GM03348 (cell line): ENCODE results near the gene ENC1.

Experiments used
- DNase-seq: peaks from one replicate; pipeline ENCODE4 v3.0.0; 2012; ENCODE audit warnings: low spot score

The ENC1 gene

GRCh38 chr5:74608736-74609601 lies 31.6 kb downstream of the ENC1 start:
- no peak for DNase-seq

GRCh38 chr5:74605759-74606158 lies 34.8 kb downstream of the ENC1 start:
- no peak for DNase-seq

GRCh38 chr5:74603376-74603775 lies 37.2 kb downstream of the ENC1 start:
- no peak for DNase-seq

- no peak for DNase-seq
Measured at GRCh38 chr5:74599148-74599547, 41.4 kb downstream of the ENC1 start.

- DNase-seq, result no peak
Measured at GRCh38 chr5:74598731-74599130, 41.8 kb downstream of the ENC1 start.

- no peak for DNase-seq
Measured at GRCh38 chr5:74596927-74597326, 43.6 kb downstream of the ENC1 start.

GRCh38 chr5:74595143-74595925 lies 45.2 kb downstream of the ENC1 start:
- DNase-seq, result peak; percentile 17

- no peak for DNase-seq
Measured at GRCh38 chr5:74594137-74595040, 46.1 kb downstream of the ENC1 start.

GRCh38 chr5:74589204-74590056 lies 51.1 kb downstream of the ENC1 start:
- no peak for DNase-seq

- DNase-seq, result no peak
Measured at GRCh38 chr5:74588415-74588814, 52.1 kb downstream of the ENC1 start.

GRCh38 chr5:74587890-74588289 lies 52.6 kb downstream of the ENC1 start:
- no peak for DNase-seq

GRCh38 chr5:74587300-74587699 lies 53.2 kb downstream of the ENC1 start:
- no peak for DNase-seq

- no peak for DNase-seq
Measured at GRCh38 chr5:74586856-74587255, 53.7 kb downstream of the ENC1 start.

GRCh38 chr5:74582853-74583252 lies 57.7 kb downstream of the ENC1 start:
- no peak for DNase-seq

GRCh38 chr5:74581988-74582365 lies 58.6 kb downstream of the ENC1 start:
- no peak for DNase-seq

GRCh38 chr5:74580729-74581109 lies 59.8 kb downstream of the ENC1 start:
- no peak for DNase-seq

GRCh38 chr5:74579215-74579614 lies 61.3 kb downstream of the ENC1 start:
- DNase-seq, result no peak

GRCh38 chr5:74578356-74579044 lies 62.0 kb downstream of the ENC1 start:
- DNase-seq, result no peak
